HEK293 (cell line): ENCODE measurements around the gene ERGIC1.
A peak's percentile ranks its signal among the peaks of the same experiment; 100 is the strongest.

Experiments
- GLIS2 ChIP-seq: fragments of 450-650 bp; formaldehyde crosslinking; IDR thresholded peaks from 2 replicates; pipeline ENCODE4 v1.5.1; 2016; ENCODE audit warnings: missing biosample characterization, missing genetic modification characterization
- IKZF3 ChIP-seq: fragments of 450-650 bp; IDR thresholded peaks from 2 replicates; pipeline ENCODE4 v1.5.0; 2018; ENCODE audit warnings: missing biosample characterization, mild to moderate bottlenecking, missing genetic modification characterization, moderate library complexity
- KLF17 ChIP-seq: fragments of 450-650 bp; formaldehyde crosslinking; IDR thresholded peaks from 2 replicates; pipeline ENCODE4 v1.5.1; 2016; ENCODE audit warnings: missing biosample characterization, missing genetic modification characterization
- KLF7 ChIP-seq: fragments of 450-650 bp; formaldehyde crosslinking; IDR thresholded peaks from 2 replicates; pipeline ENCODE4 v1.5.1; 2016; ENCODE audit warnings: missing biosample characterization, missing genetic modification characterization, borderline replicate concordance
- PRDM1 ChIP-seq: fragments of 450-650 bp; formaldehyde crosslinking; IDR thresholded peaks from 2 replicates; pipeline ENCODE4; 2016; ENCODE audit warnings: missing biosample characterization, missing genetic modification characterization
- YY1 ChIP-seq: fragments of 450-650 bp; formaldehyde crosslinking; IDR thresholded peaks from 2 replicates; pipeline ENCODE4 v1.5.1; 2018; ENCODE audit warnings: missing biosample characterization, missing genetic modification characterization
- ZBTB10 ChIP-seq: fragments of 450-650 bp; formaldehyde crosslinking; IDR thresholded peaks from 2 replicates; pipeline ENCODE4 v1.5.1; 2016; ENCODE audit warnings: missing biosample characterization, missing genetic modification characterization
- ZBTB7A ChIP-seq: fragments of 450-650 bp; formaldehyde crosslinking; IDR thresholded peaks from 2 replicates; pipeline ENCODE4 v1.5.1; 2016; ENCODE audit warnings: low read depth, missing biosample characterization, missing genetic modification characterization
- ZFP41 ChIP-seq: fragments of 450-650 bp; formaldehyde crosslinking; IDR thresholded peaks from 2 replicates; pipeline ENCODE4 v1.5.1; 2016; ENCODE audit warnings: missing biosample characterization, missing genetic modification characterization, borderline replicate concordance
- ZNF214 ChIP-seq: fragments of 450-650 bp; formaldehyde crosslinking; IDR thresholded peaks from 2 replicates; pipeline ENCODE4 v1.5.1; 2017; ENCODE audit warnings: missing biosample characterization, mild to moderate bottlenecking, missing genetic modification characterization, borderline replicate concordance
- ZNF221 ChIP-seq: fragments of 450-650 bp; formaldehyde crosslinking; IDR thresholded peaks from 2 replicates; pipeline ENCODE4 v1.5.1; 2017; ENCODE audit warnings: missing biosample characterization, missing genetic modification characterization, borderline replicate concordance
- ZNF223 ChIP-seq: fragments of 450-650 bp; formaldehyde crosslinking; IDR thresholded peaks from 2 replicates; pipeline ENCODE4 v1.5.1; 2016; ENCODE audit warnings: missing biosample characterization, missing genetic modification characterization
- ZNF239 ChIP-seq: fragments of 450-650 bp; formaldehyde crosslinking; IDR thresholded peaks from 2 replicates; pipeline ENCODE4 v1.5.1; 2016; ENCODE audit warnings: missing biosample characterization, missing genetic modification characterization
- ZNF280C ChIP-seq: fragments of 450-650 bp; formaldehyde crosslinking; IDR thresholded peaks from 2 replicates; pipeline ENCODE4 v1.5.1; 2016; ENCODE audit warnings: missing biosample characterization, missing genetic modification characterization
- ZNF449 ChIP-seq: fragments of 450-650 bp; formaldehyde crosslinking; IDR thresholded peaks from 2 replicates; pipeline ENCODE4 v1.5.1; 2017; ENCODE audit warnings: missing biosample characterization, mild to moderate bottlenecking, missing genetic modification characterization, moderate library complexity
- ZNF48 ChIP-seq: fragments of 450-650 bp; formaldehyde crosslinking; IDR thresholded peaks from 2 replicates; pipeline ENCODE4 v1.5.1; 2016; ENCODE audit warnings: missing biosample characterization, missing genetic modification characterization
- ZNF501 ChIP-seq: fragments of 450-650 bp; formaldehyde crosslinking; IDR thresholded peaks from 2 replicates; pipeline ENCODE4 v1.5.1; 2016; ENCODE audit warnings: missing biosample characterization, missing genetic modification characterization
- ZNF600 ChIP-seq: fragments of 450-650 bp; formaldehyde crosslinking; IDR thresholded peaks from 2 replicates; pipeline ENCODE4 v1.5.1; 2016; ENCODE audit warnings: missing biosample characterization, missing genetic modification characterization
- ZNF621 ChIP-seq: fragments of 450-650 bp; formaldehyde crosslinking; IDR thresholded peaks from 2 replicates; pipeline ENCODE4 v1.5.1; 2017; ENCODE audit warnings: missing biosample characterization, missing genetic modification characterization
- ZNF626 ChIP-seq: fragments of 450-650 bp; sonication (Bioruptor Pico); formaldehyde crosslinking; IDR thresholded peaks from 2 replicates; pipeline ENCODE4 v1.5.1; 2018; ENCODE audit warnings: missing biosample characterization, missing genetic modification characterization, inconsistent platforms
- ZNF670 ChIP-seq: fragments of 450-650 bp; formaldehyde crosslinking; IDR thresholded peaks from 2 replicates; pipeline ENCODE4 v1.5.1; 2016; ENCODE audit warnings: missing biosample characterization, missing genetic modification characterization, low read depth
- ZNF791 ChIP-seq: fragments of 450-650 bp; formaldehyde crosslinking; IDR thresholded peaks from 2 replicates; pipeline ENCODE4 v1.5.1; 2016; ENCODE audit warnings: missing biosample characterization, missing genetic modification characterization
- ZNF837 ChIP-seq: fragments of 450-650 bp; formaldehyde crosslinking; IDR thresholded peaks from 2 replicates; pipeline ENCODE4 v1.5.1; 2016; ENCODE audit warnings: missing biosample characterization, missing genetic modification characterization
- ZXDB ChIP-seq: fragments of 450-650 bp; formaldehyde crosslinking; IDR thresholded peaks from 2 replicates; pipeline ENCODE4 v1.5.1; 2016; ENCODE audit warnings: missing biosample characterization, missing genetic modification characterization
- TF ChIP-seq, protein P1 (sequence below): fragments of 450-650 bp; formaldehyde crosslinking; IDR thresholded peaks from 2 replicates; pipeline ENCODE4 v1.5.1; 2016; ENCODE audit warnings: missing biosample characterization, missing genetic modification characterization
- TF ChIP-seq, protein P2 (sequence below): fragments of 450-650 bp; formaldehyde crosslinking; IDR thresholded peaks from 2 replicates; pipeline ENCODE4; 2016; ENCODE audit warnings: missing biosample characterization, missing genetic modification characterization
- TF ChIP-seq, protein P3 (sequence below): fragments of 450-650 bp; formaldehyde crosslinking; IDR thresholded peaks from 2 replicates; pipeline ENCODE4 v1.5.0; 2017; ENCODE audit warnings: missing biosample characterization, missing genetic modification characterization, borderline replicate concordance

The ERGIC1 gene

GRCh38 chr5:172904643-172905345 lies 70.7 kb downstream of the ERGIC1 start (continued):
- TF ChIP-seq, protein P1, sequence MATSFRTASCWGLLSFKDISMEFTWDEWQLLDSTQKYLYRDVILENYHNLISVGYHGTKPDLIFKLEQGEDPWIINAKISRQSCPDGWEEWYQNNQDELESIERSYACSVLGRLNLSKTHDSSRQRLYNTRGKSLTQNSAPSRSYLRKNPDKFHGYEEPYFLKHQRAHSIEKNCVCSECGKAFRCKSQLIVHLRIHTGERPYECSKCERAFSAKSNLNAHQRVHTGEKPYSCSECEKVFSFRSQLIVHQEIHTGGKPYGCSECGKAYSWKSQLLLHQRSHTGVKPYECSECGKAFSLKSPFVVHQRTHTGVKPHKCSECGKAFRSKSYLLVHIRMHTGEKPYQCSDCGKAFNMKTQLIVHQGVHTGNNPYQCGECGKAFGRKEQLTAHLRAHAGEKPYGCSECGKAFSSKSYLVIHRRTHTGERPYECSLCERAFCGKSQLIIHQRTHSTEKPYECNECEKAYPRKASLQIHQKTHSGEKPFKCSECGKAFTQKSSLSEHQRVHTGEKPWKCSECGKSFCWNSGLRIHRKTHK (tag by site-specific recombination), result no peak
- TF ChIP-seq, protein P2, sequence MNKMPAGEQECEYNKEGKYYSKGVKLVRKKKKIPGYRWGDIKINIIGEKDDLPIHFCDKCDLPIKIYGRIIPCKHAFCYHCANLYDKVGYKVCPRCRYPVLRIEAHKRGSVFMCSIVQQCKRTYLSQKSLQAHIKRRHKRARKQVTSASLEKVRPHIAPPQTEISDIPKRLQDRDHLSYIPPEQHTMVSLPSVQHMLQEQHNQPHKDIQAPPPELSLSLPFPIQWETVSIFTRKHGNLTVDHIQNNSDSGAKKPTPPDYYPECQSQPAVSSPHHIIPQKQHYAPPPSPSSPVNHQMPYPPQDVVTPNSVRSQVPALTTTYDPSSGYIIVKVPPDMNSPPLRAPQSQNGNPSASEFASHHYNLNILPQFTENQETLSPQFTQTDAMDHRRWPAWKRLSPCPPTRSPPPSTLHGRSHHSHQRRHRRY (tag by site-specific recombination), result no peak
- no peak for TF ChIP-seq ZNF280C (tag by site-specific recombination)
- TF ChIP-seq ZNF221, result no peak
- TF ChIP-seq ZNF837 (tag by site-specific recombination), result no peak
- TF ChIP-seq ZNF449 (tag by site-specific recombination), result 0 out of 2 replicates have a peak, but pooled peaks have one; percentile 20
- no peak for TF ChIP-seq ZNF214 (tag by site-specific recombination)
- TF ChIP-seq ZNF626 (tag by site-specific recombination), result no peak
- no peak for TF ChIP-seq ZNF223 (tag by site-specific recombination)
- no peak for TF ChIP-seq KLF7
- TF ChIP-seq ZFP41 (tag by site-specific recombination), result no peak
- TF ChIP-seq ZNF239 (tag by site-specific recombination), result no peak
- TF ChIP-seq, protein P3, sequence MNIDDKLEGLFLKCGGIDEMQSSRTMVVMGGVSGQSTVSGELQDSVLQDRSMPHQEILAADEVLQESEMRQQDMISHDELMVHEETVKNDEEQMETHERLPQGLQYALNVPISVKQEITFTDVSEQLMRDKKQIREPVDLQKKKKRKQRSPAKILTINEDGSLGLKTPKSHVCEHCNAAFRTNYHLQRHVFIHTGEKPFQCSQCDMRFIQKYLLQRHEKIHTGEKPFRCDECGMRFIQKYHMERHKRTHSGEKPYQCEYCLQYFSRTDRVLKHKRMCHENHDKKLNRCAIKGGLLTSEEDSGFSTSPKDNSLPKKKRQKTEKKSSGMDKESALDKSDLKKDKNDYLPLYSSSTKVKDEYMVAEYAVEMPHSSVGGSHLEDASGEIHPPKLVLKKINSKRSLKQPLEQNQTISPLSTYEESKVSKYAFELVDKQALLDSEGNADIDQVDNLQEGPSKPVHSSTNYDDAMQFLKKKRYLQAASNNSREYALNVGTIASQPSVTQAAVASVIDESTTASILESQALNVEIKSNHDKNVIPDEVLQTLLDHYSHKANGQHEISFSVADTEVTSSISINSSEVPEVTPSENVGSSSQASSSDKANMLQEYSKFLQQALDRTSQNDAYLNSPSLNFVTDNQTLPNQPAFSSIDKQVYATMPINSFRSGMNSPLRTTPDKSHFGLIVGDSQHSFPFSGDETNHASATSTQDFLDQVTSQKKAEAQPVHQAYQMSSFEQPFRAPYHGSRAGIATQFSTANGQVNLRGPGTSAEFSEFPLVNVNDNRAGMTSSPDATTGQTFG, result no peak
- peak; percentile 81 for TF ChIP-seq ZNF600 (tag by site-specific recombination)
- TF ChIP-seq GLIS2, result peak; percentile 80
- no peak for TF ChIP-seq IKZF3
- no peak for TF ChIP-seq KLF17
- no peak for TF ChIP-seq ZNF791
- no peak for TF ChIP-seq ZNF501 (tag by site-specific recombination)
- TF ChIP-seq ZNF670 (tag by site-specific recombination), result no peak
- TF ChIP-seq ZXDB (tag by site-specific recombination), result peak; percentile 54; the same call in 1 of the 2 replicates
- TF ChIP-seq PRDM1 (tag by site-specific recombination), result peak; percentile 50; the same call in 1 of the 2 replicates
- TF ChIP-seq ZNF621 (tag by site-specific recombination), result no peak
- no peak for TF ChIP-seq ZNF48 (tag by site-specific recombination)
- TF ChIP-seq YY1 (tag by site-specific recombination), result no peak
- TF ChIP-seq ZBTB10 (tag by site-specific recombination), result no peak
- no peak for TF ChIP-seq ZBTB7A (tag by site-specific recombination)
